Pancreas (tissue), 10 donors: ENCODE measurements around the gene TPCN2. TPM values are rescaled to one million over a fixed set of nuclear protein-coding genes. Genes with fewer than 3 reads are reported as not detected.

Experiments used
- ATAC-seq, 4 donors: fragments of 200-7000 bp; cut with Tn5 transposase; one replicate each; pipeline versions ENCODE4 v1.8.0 to v1.9.1; 2020; ENCODE audit warnings: mild to moderate bottlenecking in 4 of 4, moderate library complexity in 4 of 4
- DNase-seq, 6 donors: peaks; one replicate each; pipeline ENCODE4 v3.0.0-alpha.2; 2020
- FAIRE-seq: peaks from 2 replicates; lab custom pipeline; 2012; peaks lifted over from hg19 to GRCh38; lab: Jason Lieb, UNC
- H3K27ac ChIP-seq, 4 donors: fragments of 200-600 bp; sonication (generic); 1 replicate in 3 of 4; 2 replicates in 1 of 4; pipeline versions ENCODE4 v1.5.0 to v1.8.0; 2020
- H3K27me3 ChIP-seq, 4 donors: fragments of 200-600 bp; one replicate each; pipeline ENCODE4 v1.8.0; 2021
- H3K36me3 ChIP-seq, 3 donors: fragments of 200-600 bp; sonication (generic) in 1 of 3; one replicate each; pipeline versions ENCODE4 v1.5.0 to v1.8.0; 2020 to 2021
- H3K4me1 ChIP-seq, 3 donors: fragments of 200-600 bp; one replicate each; pipeline ENCODE4 v1.8.0; 2021
- H3K4me3 ChIP-seq, 4 donors: fragments of 200-600 bp; sonication (generic) in 2 of 4; one replicate each; pipeline versions ENCODE4 v1.5.0 to v1.8.0; 2020 to 2021
- H3K9me3 ChIP-seq, 4 donors: fragments of 200-600 bp; one replicate each; pipeline ENCODE4 v1.8.0; 2021
- WGBS, 2 donors: extraction: QIAGEN DNeasy Blood & Tissue Kit; methylation state at CpG; one replicate each; pipeline ENCODE4 v1.1.7; 2013; 5-methylcytosine and 5-hydroxymethylcytosine counted together
- intact Hi-C, 3 donors: fragments of 100-400 bp; cut with DNase I; formaldehyde crosslinking; loops; one replicate each; pipeline versions ENCODE4 v1.11.1 to v1.14.2; 2022
- polyA plus RNA-seq, 2 donors: library from polyadenylated mRNA; stranded (reverse); fragments of 200-250 nt; gene quantifications; one replicate each; pipeline ENCODE4 v1.2.3, GENCODE V29; 2013
- total RNA-seq, 6 donors: library from RNA; stranded (reverse); fragmentation: NEBNext Ultra II Directional in 4 of 6; extraction: Animal tissue kit (Norgen Biotek cat#: 25700) in 4 of 6; gene quantifications; one replicate each; pipeline versions ENCODE4 v1.2.1 to v1.2.4, GENCODE V29; 2021 to 2023
- TF ChIP-seq, protein P1 (sequence below), 4 donors: fragments of 200-600 bp; sonication (generic) in 3 of 4; IDR thresholded peaks; one replicate each; pipeline versions ENCODE4 v1.5.0 to v1.8.0; 2021; ENCODE audit warnings: antibody characterized with exemption in 4 of 4
- donor health status: healthy with polysubstance abuse.
- donor health status: DM: no; HTN: no; CAD: no; lungs with moderate emphysema.
- donor health status: DM: no; HTN: no; CAD: no.
- donor health status: control.
- donor health status: control.
- donor health status: Bipolar disorder and iron deficiency.
- donor health status: DM: yes; HTN: yes; CAD: no.
- donor health status: DM: no; HTN: no; CAD: no.
- donor health status: DM: no; HTN: no; CAD: no.
- donor health status: DM: yes; HTN: yes; CAD: no.

TPCN2 gene
- total and polyA plus RNA-seq, 8 donors = 5.6 to 13.5 (median 9.9) TPM

DNA sequence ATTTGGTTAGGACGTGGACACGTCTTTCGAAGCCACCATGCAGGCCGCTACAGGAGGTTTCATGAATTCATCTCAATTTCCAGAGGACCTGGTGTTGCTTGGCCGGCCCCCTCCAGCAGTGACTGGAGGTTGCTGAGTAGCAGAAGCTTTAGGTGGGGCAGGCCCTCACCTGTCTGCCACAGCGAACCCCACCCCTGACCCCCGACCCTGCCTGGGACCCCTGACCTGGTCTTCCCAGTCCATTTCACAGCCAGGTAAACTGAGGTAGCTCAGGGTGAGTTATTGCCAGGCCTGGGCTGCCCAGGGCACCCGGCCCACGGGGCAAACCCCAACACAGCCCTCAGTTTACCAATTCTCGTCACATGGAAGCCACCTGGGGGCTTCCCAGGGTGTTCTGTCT lies 67.9 kb downstream of the TPCN2 start:
- Histone ChIP-seq H3K27me3 (no peaks in the 10 kb centered on the region), H3K36me3 (no peaks in the 10 kb centered on the region), H3K9me3 (no peaks in the 10 kb centered on the region), H3K4me1 (peaks cover 0 to 10% (median 9%) of the 10 kb centered on the region in 3 donors), H3K4me3 (no peak overlapping the region), H3K27ac (no peak overlapping the region)
- TF ChIP-seq, protein P1, sequence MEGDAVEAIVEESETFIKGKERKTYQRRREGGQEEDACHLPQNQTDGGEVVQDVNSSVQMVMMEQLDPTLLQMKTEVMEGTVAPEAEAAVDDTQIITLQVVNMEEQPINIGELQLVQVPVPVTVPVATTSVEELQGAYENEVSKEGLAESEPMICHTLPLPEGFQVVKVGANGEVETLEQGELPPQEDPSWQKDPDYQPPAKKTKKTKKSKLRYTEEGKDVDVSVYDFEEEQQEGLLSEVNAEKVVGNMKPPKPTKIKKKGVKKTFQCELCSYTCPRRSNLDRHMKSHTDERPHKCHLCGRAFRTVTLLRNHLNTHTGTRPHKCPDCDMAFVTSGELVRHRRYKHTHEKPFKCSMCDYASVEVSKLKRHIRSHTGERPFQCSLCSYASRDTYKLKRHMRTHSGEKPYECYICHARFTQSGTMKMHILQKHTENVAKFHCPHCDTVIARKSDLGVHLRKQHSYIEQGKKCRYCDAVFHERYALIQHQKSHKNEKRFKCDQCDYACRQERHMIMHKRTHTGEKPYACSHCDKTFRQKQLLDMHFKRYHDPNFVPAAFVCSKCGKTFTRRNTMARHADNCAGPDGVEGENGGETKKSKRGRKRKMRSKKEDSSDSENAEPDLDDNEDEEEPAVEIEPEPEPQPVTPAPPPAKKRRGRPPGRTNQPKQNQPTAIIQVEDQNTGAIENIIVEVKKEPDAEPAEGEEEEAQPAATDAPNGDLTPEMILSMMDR (IDR thresholded peaks at IDR 0.05) = no peak
- WGBS, 2 donors = 90% methylated on average over 10 of the region's 10 CpGs
- intact Hi-C loops = no loop called here
- ATAC-seq (no peak), DNase-seq (peak in 2 of 6 donors; percentile 35 to 37), FAIRE-seq (no peak)

DNA sequence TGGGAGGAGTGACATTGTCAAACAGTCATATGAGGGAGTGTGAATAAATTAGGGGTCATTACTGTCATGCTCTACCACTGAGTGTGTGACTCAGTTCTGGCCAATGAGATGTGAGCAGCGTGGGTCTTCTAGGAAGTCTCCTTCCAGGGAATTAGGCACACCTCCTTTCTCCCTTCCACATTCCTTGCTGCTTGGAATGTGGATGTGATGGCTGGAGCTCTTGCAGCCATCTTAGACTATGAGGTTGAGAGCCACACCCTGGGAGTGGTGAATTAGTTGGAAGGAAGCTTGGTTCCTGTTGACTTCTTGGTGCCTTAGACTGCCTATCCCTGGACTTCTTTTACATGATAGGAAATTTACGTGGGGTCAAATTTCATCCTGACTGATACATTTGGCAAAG lies 70.5 kb downstream of the TPCN2 start:
- no peaks in the 10 kb centered on the region for H3K9me3 ChIP-seq
- no peak overlapping the region for H3K4me3 ChIP-seq
- intact Hi-C loops = no loop called here
- TF ChIP-seq, protein P1 (IDR thresholded peaks at IDR 0.05) = no peak
- no peaks in the 10 kb centered on the region for H3K27me3 ChIP-seq
- WGBS, 2 donors = 58 to 92% methylated on average over 2 of the region's 2 CpGs
- DNase-seq (no peak), ATAC-seq (no peak), FAIRE-seq (no peak)
- no peak overlapping the region for H3K27ac ChIP-seq
- H3K4me1 ChIP-seq = peaks cover 0 to 22% (median 7%) of the 10 kb centered on the region in 3 donors
- H3K36me3 ChIP-seq = no peaks in the 10 kb centered on the region

DNA sequence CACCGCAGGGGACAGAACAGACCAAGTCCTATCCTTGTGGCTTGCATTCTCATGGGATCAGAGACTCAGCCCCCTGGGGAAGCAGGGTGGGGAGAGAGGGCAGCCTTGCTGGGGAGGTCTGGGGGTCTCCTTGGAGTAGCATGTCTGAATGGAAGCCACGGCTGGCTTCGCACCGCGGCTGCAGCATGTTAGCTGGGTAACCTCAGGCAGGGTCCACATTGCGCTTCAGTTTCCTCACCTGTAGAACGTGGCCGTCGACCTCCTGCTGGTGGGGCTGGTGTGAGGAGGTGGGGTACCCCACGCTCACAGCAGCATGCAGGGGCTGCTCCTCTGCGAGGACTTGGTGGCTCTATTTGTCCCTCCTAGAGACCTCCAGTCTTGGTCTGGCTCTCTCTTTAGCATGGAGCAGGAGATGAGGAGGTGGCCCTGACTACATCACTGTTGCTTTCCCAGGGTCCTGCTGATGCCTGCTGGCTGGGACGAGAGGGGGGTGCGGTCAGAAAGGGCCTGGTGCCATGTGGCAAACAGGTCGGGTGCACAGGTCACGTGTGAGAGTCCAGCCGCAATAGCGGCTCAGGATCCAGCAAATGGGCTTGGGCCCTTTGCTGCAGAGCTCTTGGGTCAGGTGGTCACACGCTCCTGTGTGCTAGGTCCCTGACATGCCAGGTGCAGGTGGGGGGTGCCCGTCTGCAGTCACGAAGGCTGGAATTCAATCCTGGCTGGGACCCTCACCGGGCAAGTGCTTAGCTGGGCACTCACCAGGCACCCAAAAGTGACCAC lies 71.6 kb downstream of the TPCN2 start:
- FAIRE-seq = no peak
- WGBS, 2 donors = 82 to 84% methylated on average over 21 of the region's 21 CpGs

DNA sequence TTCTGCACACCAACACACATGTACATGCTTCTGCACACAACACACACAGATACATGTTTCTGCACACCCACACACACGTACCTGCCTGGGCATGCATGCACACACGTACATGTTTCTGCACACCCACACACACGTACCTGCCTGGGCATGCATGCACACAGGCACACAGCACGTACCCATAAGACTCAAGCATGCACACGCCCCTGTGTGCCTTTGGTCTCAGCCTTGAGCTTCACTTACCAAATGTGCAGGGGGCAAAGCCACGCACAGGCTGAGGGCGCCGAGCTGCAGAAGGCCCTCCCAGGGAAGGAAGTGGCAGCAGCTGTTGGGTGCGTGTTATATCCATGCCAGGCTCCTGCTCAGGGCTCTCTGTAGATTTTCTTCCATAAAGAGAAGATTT lies 72.3 kb downstream of the TPCN2 start:
- FAIRE-seq = no peak

More for the DNA sequence above, 71.6 kb downstream of the TPCN2 start:
- intact Hi-C loops = no loop called here
- H3K36me3 ChIP-seq = no peaks in the 10 kb centered on the region
- peaks cover 0 to 15% (median 0%) of the 10 kb centered on the region in 3 donors for H3K4me1 ChIP-seq
- TF ChIP-seq, protein P1 (IDR thresholded peaks at IDR 0.05) = no peak
- H3K27me3 ChIP-seq = no peaks in the 10 kb centered on the region
- DNase-seq (peak in 2 of 6 donors; percentile 30 to 58), ATAC-seq (no peak)
- H3K4me3 ChIP-seq = no peak overlapping the region
- no peak overlapping the region for H3K27ac ChIP-seq
- H3K9me3 ChIP-seq = no peaks in the 10 kb centered on the region

More for the DNA sequence above, 72.3 kb downstream of the TPCN2 start:
- H3K4me1 ChIP-seq = peaks cover 0 to 12% (median 0%) of the 10 kb centered on the region in 3 donors
- no peaks in the 10 kb centered on the region for H3K27me3 ChIP-seq
- H3K4me3 ChIP-seq = no peak overlapping the region
- ATAC-seq (no peak), DNase-seq (peak in 2 of 6 donors; percentile 18)
- H3K27ac ChIP-seq = no peak overlapping the region
- no peaks in the 10 kb centered on the region for H3K9me3 ChIP-seq
- intact Hi-C loops = no loop called here
- TF ChIP-seq, protein P1 (IDR thresholded peaks at IDR 0.05) = no peak
- H3K36me3 ChIP-seq = no peaks in the 10 kb centered on the region
- 81 to 86% methylated on average over 9 of the region's 9 CpGs for WGBS, 2 donors
